SU-DHL-6 (cell line): Measurements from ENCODE around the gene REN.

Source experiments
- H2AFZ ChIP-seq: fragments of 200-600 bp; sonication (generic); 2 replicates; pipeline ENCODE4 v1.6.1; 2014; ENCODE audit warnings: low read depth, mild to moderate bottlenecking, moderate library complexity, mixed read lengths, antibody characterized with exemption, low read length; ENCODE audit not compliant: severe bottlenecking
- H3F3A ChIP-seq: fragments of 200-600 bp; shearing (Covaris generic); 2 replicates; pipeline ENCODE4 v1.6.0; 2016; ENCODE audit warnings: antibody characterized with exemption, mild to moderate bottlenecking; ENCODE audit not compliant: insufficient read depth
- H3K27ac ChIP-seq: fragments of 200-600 bp; sonication (generic); 2 replicates; pipeline ENCODE4 v1.5.1; 2016; ENCODE audit warnings: low read depth, mild to moderate bottlenecking, low read length, moderate library complexity, mixed read lengths
- H3K27me3 ChIP-seq: fragments of 200-600 bp; sonication (generic), shearing (Covaris generic); 2 replicates; pipeline ENCODE4 v1.6.0; 2014; ENCODE audit warnings: mild to moderate bottlenecking, low read length
- H3K36me3 ChIP-seq: fragments of 200-600 bp; sonication (generic); 2 replicates; pipeline ENCODE4 v1.6.1; 2014; ENCODE audit warnings: mild to moderate bottlenecking, low read length, mixed read lengths
- H3K4me2 ChIP-seq: fragments of 300-600, 200-600 bp; shearing (Covaris generic), sonication (generic); 2 replicates; pipeline ENCODE4 v1.6.0; 2014; ENCODE audit warnings: low read length, low read depth, mild to moderate bottlenecking; ENCODE audit not compliant: poor library complexity, severe bottlenecking
- H3K4me3 ChIP-seq: fragments of 200-600 bp; sonication (generic); 2 replicates; pipeline ENCODE4 v1.5.1; 2014; ENCODE audit warnings: antibody characterized with exemption, low read length, mild to moderate bottlenecking, mixed read lengths; ENCODE audit not compliant: insufficient read depth, poor library complexity, severe bottlenecking
- H3K79me2 ChIP-seq: fragments of 200-600 bp; sonication (generic); 2 replicates; pipeline ENCODE4 v1.6.1; 2014; ENCODE audit warnings: mild to moderate bottlenecking, low read length, moderate library complexity; ENCODE audit not compliant: insufficient read depth
- H3K9ac ChIP-seq: fragments of 200-600 bp; sonication (generic); 2 replicates; pipeline ENCODE4 v1.7.0; 2014; ENCODE audit warnings: mild to moderate bottlenecking, low read length
- H3K9me2 ChIP-seq: fragments of 200-600 bp; sonication (generic); replicated peaks from 2 replicates; pipeline ENCODE4 v1.6.1; 2014; ENCODE audit warnings: low read length; ENCODE audit not compliant: insufficient read depth
- H3K9me3 ChIP-seq: fragments of 200-600 bp; sonication (generic); 2 replicates; pipeline ENCODE4 v1.6.1; 2014; ENCODE audit warnings: low read length, mixed read lengths; ENCODE audit not compliant: insufficient read depth
- H4K20me1 ChIP-seq: fragments of 200-600 bp; sonication (generic); 2 replicates; pipeline ENCODE4 v1.6.1; 2014; ENCODE audit warnings: low read depth, mild to moderate bottlenecking, antibody characterized with exemption, low read length, moderate library complexity, mixed read lengths
- EZH2phosphoT487 ChIP-seq: fragments of 200-600 bp; sonication (generic), shearing (Covaris generic); conservative IDR thresholded peaks from 2 replicates; pipeline ENCODE4 v1.6.1; 2018; ENCODE audit warnings: mild to moderate bottlenecking, antibody characterized with exemption, low read length, moderate library complexity, mixed read lengths
- TF ChIP-seq, protein P1 (sequence below): fragments of 200-600 bp; sonication (generic); IDR thresholded peaks from one replicate; pipeline ENCODE4 v1.5.1; 2017; ENCODE audit warnings: antibody characterized with exemption, mild to moderate bottlenecking, low read length, moderate library complexity; ENCODE audit not compliant: insufficient read depth, poor library complexity, severe bottlenecking

REN gene

DNA sequence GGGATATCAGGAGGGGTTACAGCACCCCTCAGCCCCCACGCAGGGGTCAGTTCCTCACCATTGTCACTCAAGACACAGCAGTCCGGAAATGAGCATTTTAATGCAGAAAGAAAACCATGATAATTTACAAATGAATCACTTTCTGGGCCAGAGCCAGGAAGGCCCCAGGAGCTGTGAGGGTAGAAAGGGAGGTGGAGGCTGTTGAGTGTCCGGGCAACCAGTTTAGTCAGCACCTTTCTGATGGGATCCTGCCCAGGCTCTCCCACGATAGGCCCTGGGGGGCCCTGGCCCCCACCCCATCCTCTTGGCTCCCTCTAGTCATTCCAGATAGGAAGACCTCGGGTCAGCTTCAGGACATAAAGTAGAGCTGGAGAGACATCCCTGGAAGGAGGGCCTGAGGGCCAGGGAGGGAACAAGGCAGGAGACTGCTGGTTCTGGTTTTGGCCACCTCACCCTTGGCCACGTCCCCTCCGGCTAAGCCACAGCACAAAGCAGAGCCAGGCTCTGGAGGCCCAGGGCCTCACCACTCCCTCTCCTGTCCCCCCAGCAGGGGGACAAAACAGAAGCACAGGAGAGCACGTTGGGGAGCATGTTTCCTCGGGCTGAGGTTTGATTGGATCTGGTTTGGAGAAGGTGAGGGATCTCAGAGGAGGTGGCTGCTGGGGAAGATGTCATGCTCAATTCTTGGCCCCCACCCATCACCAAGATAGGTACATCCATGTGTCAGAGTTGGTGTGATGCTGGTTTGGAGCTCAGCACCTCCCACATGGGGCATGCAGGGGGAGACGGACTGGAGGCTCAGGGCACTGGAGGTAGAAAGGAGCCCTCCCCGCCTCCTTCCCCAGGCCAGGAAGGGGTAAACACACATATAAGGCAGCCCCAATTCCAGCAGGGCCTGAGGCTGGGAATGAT lies 34.9 kb downstream of the REN start:
- no peaks in the 10 kb centered on the region for H3K9me2 ChIP-seq
- no peak overlapping the region for H3K9ac ChIP-seq
- no peaks in the 10 kb centered on the region for H3F3A ChIP-seq
- H3K27me3 ChIP-seq: no peaks in the 10 kb centered on the region
- H3K4me2 ChIP-seq: no peak overlapping the region
- H3K27ac ChIP-seq: no peak overlapping the region
- H4K20me1 ChIP-seq: no peaks in the 10 kb centered on the region
- no peak overlapping the region for H3K4me3 ChIP-seq
- TF ChIP-seq EZH2phosphoT487: no peak
- H3K36me3 ChIP-seq: no peaks in the 10 kb centered on the region
- no peaks in the 10 kb centered on the region for H3K79me2 ChIP-seq
- H2AFZ ChIP-seq: no peak overlapping the region
- no peaks in the 10 kb centered on the region for H3K9me3 ChIP-seq

DNA sequence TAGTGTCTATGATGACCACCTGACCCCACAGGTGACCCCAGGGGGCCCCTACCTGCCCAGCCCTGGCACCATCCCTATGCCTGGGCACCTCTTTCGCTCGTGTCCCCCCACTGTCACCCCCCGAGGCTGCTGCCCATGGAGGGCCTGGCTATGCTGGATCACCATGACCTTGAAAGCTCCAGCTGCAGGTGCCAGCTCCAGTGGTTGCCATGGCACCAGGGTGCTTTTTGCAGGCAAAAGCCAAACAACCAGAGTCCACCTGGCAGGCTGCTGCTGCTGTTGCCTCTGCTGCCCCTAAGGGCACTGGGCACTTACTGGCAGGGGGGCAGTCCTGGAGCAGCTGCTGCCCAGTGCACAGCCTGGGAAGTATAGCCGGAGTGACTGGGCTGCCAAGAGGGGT lies 36.0 kb downstream of the REN start:
- Histone ChIP-seq H3K9ac (no peak overlapping the region), H3K9me2 (no peaks in the 10 kb centered on the region), H4K20me1 (no peaks in the 10 kb centered on the region), H3F3A (no peaks in the 10 kb centered on the region), H3K9me3 (no peaks in the 10 kb centered on the region), H3K79me2 (no peaks in the 10 kb centered on the region), H3K27ac (no peak overlapping the region), H2AFZ (no peak overlapping the region), H3K4me3 (no peak overlapping the region), H3K4me2 (no peak overlapping the region), H3K27me3 (no peaks in the 10 kb centered on the region), H3K36me3 (no peaks in the 10 kb centered on the region)
- no peak for TF ChIP-seq EZH2phosphoT487
- TF ChIP-seq, protein P1, sequence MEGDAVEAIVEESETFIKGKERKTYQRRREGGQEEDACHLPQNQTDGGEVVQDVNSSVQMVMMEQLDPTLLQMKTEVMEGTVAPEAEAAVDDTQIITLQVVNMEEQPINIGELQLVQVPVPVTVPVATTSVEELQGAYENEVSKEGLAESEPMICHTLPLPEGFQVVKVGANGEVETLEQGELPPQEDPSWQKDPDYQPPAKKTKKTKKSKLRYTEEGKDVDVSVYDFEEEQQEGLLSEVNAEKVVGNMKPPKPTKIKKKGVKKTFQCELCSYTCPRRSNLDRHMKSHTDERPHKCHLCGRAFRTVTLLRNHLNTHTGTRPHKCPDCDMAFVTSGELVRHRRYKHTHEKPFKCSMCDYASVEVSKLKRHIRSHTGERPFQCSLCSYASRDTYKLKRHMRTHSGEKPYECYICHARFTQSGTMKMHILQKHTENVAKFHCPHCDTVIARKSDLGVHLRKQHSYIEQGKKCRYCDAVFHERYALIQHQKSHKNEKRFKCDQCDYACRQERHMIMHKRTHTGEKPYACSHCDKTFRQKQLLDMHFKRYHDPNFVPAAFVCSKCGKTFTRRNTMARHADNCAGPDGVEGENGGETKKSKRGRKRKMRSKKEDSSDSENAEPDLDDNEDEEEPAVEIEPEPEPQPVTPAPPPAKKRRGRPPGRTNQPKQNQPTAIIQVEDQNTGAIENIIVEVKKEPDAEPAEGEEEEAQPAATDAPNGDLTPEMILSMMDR: no peak

DNA sequence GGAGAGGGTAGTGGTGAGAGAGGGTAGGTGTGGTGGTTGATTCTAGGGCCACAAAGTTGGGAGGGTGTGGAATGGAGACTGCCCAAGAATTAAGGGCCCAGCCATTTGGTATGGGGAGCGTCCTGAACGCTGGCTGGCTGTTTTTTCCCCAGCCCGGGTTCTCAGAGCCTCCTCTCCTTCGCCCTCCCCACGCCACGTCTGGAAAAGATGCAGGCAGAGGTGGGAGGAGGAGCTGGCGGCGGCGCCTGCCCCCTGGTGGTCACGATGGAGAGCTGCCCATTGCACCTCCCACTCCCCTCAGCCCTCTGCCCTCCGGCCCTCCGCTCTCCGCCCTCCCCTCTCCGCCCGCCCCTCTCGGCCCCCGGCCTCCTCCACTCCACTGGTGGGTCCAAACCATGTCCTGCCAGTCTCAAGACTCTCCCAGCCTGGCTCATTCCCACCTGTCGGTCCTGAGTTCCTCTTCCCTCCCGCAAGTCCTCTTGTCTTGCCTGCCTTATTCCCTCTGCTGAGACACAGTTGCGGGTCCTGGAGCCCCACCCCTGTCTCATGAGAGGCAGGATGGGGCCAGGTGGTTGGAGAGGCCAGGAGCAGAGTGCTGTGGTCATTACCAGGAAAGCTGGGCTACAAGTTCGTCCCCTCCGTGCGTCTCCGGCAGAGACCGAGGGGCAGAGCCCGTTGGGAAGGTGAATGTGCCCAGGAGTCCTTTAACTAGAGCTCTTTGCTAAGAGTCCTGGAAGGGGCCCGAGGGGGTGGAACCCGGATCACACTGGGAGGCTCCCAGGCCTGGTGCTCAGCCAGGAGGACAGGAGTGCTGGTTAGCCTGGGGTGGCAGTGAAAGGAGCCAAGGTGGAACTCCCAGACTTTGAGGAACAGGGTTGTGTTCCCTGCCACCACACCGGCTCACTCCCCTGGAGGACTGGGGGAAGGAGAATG lies 36.9 kb downstream of the REN start:
- H3K9ac ChIP-seq: no peak overlapping the region
- no peaks in the 10 kb centered on the region for H3K9me3 ChIP-seq
- H3K9me2 ChIP-seq: no peaks in the 10 kb centered on the region
- H3K4me3 ChIP-seq: no peak overlapping the region
- no peak overlapping the region for H3K4me2 ChIP-seq
- TF ChIP-seq, protein P1: peak; percentile 68
- TF ChIP-seq EZH2phosphoT487: no peak
- no peaks in the 10 kb centered on the region for H3K79me2 ChIP-seq
- H3F3A ChIP-seq: no peaks in the 10 kb centered on the region
- no peaks in the 10 kb centered on the region for H3K27me3 ChIP-seq
- no peaks in the 10 kb centered on the region for H4K20me1 ChIP-seq
- no peaks in the 10 kb centered on the region for H3K36me3 ChIP-seq
- H2AFZ ChIP-seq: peak overlapping the region; percentile 45
- no peak overlapping the region for H3K27ac ChIP-seq
